Adrenal gland (tissue), 12 donors: Measurements from ENCODE around the gene BBC3. TPM values are rescaled to one million over a fixed set of nuclear protein-coding genes. Genes with fewer than 3 reads are reported as not detected.

Experiments
- DNase-seq, 7 donors: peaks; one replicate each; pipeline ENCODE4 v3.0.0-alpha.2; 2019 to 2020
- H3K27ac ChIP-seq, 5 donors: fragments of 200-600 bp; sonication (generic) in 4 of 5; 1 replicate in 3 of 5; 2 replicates in 2 of 5; pipeline versions ENCODE4 v1.5.1 to v1.8.0; 2016 to 2020; ENCODE audit warnings: mild to moderate bottlenecking in 1 of 5
- H3K27me3 ChIP-seq: fragments of 200-600 bp; 2 replicates; pipeline ENCODE4 v1.8.0; 2021
- H3K36me3 ChIP-seq, 2 donors: fragments of 200-600 bp; replicated peaks in 1 of 2; 1 replicate in 1 of 2; 2 replicates in 1 of 2; pipeline versions ENCODE4 v1.5.1 to v1.8.0; 2018 to 2022
- H3K4me1 ChIP-seq, 2 donors: fragments of 200-600 bp; replicated peaks in 1 of 2; 1 replicate in 1 of 2; 2 replicates in 1 of 2; pipeline versions ENCODE4 v1.5.1 to v1.8.0; 2018 to 2021
- H3K4me3 ChIP-seq, 4 donors: fragments of 200-600 bp; sonication (generic) in 3 of 4; one replicate each; pipeline ENCODE4 v1.5.1; 2016 to 2018
- H3K9me3 ChIP-seq, 3 donors: fragments of 200-600 bp; sonication (generic) in 1 of 3; replicated peaks in 1 of 3; 1 replicate in 2 of 3; 2 replicates in 1 of 3; pipeline versions ENCODE4 v1.5.1 to v1.8.0; 2016 to 2021
- CTCF ChIP-seq, 6 experiments: fragments of 450-650 bp in 4 of 6; fragments of 200-600 bp in 2 of 6; sonication (generic) in 1 of 6; IDR thresholded peaks; 1 replicate in 5 of 6; 2 replicates in 1 of 6; pipeline versions ENCODE4 v1.5.1 to v1.8.0; 2016 to 2021; ENCODE audit warnings: antibody characterized with exemption in 6 of 6, mild to moderate bottlenecking in 2 of 6, moderate library complexity in 1 of 6
- POLR2A ChIP-seq, 2 donors: fragments of 450-650 bp; IDR thresholded peaks; one replicate each; pipeline ENCODE4 v1.6.1; 2017; ENCODE audit warnings: antibody characterized with exemption in 2 of 2, mild to moderate bottlenecking in 2 of 2, moderate library complexity in 1 of 2
- WGBS, 4 donors: extraction: QIAGEN DNeasy Blood & Tissue Kit in 2 of 4; methylation state at CpG; one replicate each; pipeline versions ENCODE4 v1.1.5 to v1.1.7; 2013 to 2017; 5-methylcytosine and 5-hydroxymethylcytosine counted together
- intact Hi-C, 2 donors: fragments of 100-400 bp; cut with DNase I; formaldehyde crosslinking; loops; one replicate each; pipeline versions ENCODE4 v1.14.1 to v1.15.0; 2022 to 2023
- polyA plus RNA-seq, 3 donors: library from polyadenylated mRNA; stranded (reverse); fragments of 200-250 nt in 2 of 3; fragments of 350-450 nt in 1 of 3; fragmentation: Illumina TruSeq in 1 of 3; extraction: RNeasy Lipid Tissue Mini Kit (QIAGEN cat#74804) in 1 of 3; gene quantifications; one replicate each; pipeline ENCODE4 v1.2.3, GENCODE V29; 2013 to 2014
- total RNA-seq, 9 donors: library from RNA; depleted of rRNA in 4 of 9; stranded (reverse); fragments of >200 nt in 4 of 9; fragments of 120-200 nt in 1 of 9; fragmentation: NEBNext Ultra II Directional in 1 of 9; extraction: Animal tissue kit (Norgen Biotek cat#: 25700) in 1 of 9; gene quantifications; one replicate each; pipeline versions ENCODE4 v1.1.0 to v1.2.4, GENCODE V29; 2013 to 2023
- donor health status: healthy with polysubstance abuse.
- donor health status: Bipolar disorder and iron deficiency.
- donor health status: DM: yes; HTN: yes; CAD: no.
- donor health status: DM: no; HTN: no; CAD: no.
- donor health status: DM: no; HTN: no; CAD: no.
- donor health status: DM: yes; HTN: yes; CAD: no.

The BBC3 gene
- total and polyA plus RNA-seq, 12 donors: 0.27 to 17.9 (median 7.5) TPM

DNA sequence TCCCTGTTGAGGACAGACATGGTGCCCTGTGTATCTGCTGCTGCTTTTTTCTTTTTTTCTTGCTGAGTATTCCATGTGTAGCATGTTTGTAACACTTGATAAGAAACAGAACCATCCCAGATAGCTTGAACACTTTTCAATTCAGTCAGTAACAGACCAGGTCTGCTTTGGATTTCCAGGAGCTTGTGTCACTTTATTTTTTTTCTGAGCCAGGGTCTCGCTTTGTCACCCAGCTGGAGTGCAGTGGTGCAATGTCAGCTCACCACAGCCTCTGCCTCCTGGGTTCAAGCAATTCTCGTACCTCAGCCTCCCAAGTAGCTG lies 43.7 kb downstream of the BBC3 start:
- H3K9me3 ChIP-seq: no peaks in the 10 kb centered on the region
- intact Hi-C loops: no loop called here
- peaks cover 0 to 5% of the 10 kb centered on the region in 2 donors for H3K36me3 ChIP-seq
- no peak for TF ChIP-seq CTCF (IDR thresholded peaks at IDR 0.05)
- no peaks in the 10 kb centered on the region for H3K27me3 ChIP-seq
- no peak for DNase-seq
- no peak overlapping the region for H3K4me3 ChIP-seq
- H3K27ac ChIP-seq: no peak overlapping the region
- H3K4me1 ChIP-seq: peaks cover 14 to 23% of the 10 kb centered on the region in 2 donors
- WGBS, 4 donors: 56 to 100% (median 83%) methylated on average over 2 of the region's 2 CpGs

DNA sequence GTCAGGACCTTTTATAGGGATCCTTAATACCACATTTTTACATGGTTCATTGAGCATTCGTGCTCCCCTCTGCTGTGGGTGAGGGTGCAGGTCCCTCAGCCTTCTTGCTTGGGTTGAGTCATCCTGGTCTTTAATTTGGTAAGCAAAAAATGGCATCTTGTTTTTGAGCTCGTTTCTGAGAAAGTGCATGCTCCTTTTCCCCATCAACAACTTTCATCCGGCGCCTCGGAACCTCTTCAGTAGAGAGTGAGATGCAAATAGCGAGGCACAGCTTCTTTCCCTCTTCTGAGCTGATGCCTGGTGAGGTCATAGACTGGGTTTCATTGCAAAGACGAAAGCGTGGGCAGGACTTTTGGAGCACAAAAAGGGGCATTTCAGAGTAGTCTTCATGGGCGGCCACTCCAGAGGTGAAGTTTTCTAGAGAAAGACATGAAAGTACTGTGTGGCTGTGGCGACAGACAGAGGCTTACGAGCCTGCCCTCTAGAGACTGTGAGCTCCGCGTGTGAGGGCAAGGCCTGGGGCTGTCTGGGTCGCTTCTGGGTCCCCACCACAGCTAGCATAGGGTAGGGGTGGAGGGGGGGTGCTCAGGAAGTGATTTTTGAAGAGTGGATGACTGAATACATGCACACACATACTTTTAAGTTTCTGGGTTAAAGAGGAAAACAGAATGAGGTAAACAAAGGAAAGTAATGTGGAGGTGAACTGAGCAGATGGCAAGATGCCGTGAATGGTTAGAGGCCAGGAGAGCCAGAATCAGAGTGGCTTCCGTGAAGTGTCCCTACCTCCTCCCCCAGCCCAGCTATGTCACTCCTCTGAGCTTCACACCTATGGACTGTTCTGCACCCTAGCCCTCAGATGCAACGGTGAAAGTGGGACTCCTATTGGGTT lies 44.3 kb downstream of the BBC3 start:
- peaks cover 0 to 5% of the 10 kb centered on the region in 2 donors for H3K36me3 ChIP-seq
- H3K4me1 ChIP-seq: peaks cover 14 to 23% of the 10 kb centered on the region in 2 donors
- H3K27me3 ChIP-seq: no peaks in the 10 kb centered on the region
- DNase-seq: no peak
- no peaks in the 10 kb centered on the region for H3K9me3 ChIP-seq
- no peak for TF ChIP-seq CTCF (IDR thresholded peaks at IDR 0.05)
- no peak for TF ChIP-seq POLR2A (IDR thresholded peaks at IDR 0.05)
- intact Hi-C loops: no loop called here
- 86 to 91% (median 89%) methylated on average over 17 of the region's 17 CpGs for WGBS, 4 donors
- H3K27ac ChIP-seq: no peak overlapping the region
- H3K4me3 ChIP-seq: no peak overlapping the region

DNA sequence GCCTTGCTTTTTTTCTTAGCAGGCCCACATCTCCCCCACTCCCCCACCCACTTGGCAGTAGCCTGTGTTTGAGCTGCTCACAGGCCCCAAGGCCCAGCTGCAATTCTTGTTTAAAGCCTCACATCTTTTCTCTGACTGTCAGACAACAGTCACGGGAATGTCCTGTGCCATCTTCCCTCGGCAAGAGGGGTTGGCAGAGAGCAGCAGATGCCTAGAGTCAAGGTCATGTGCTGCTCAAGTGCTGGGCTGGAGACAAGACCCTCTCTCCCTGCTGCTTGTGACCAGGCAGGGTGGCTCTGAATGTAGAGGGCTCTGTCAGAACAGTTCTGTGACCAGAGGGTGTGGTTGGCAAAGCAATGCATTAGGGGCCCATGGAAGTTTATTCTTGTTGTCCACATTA lies 47.4 kb downstream of the BBC3 start:
- H3K27ac ChIP-seq: no peak overlapping the region
- no peaks in the 10 kb centered on the region for H3K36me3 ChIP-seq
- no peak overlapping the region for H3K4me3 ChIP-seq
- peaks cover 0 to 3% of the 10 kb centered on the region in 2 donors for H3K4me1 ChIP-seq
- WGBS, 4 donors: 28 to 53% (median 37%) methylated on average over 2 of the region's 2 CpGs
- DNase-seq: no peak
- TF ChIP-seq POLR2A (IDR thresholded peaks at IDR 0.05) (no peak), CTCF (IDR thresholded peaks at IDR 0.05) (no peak)
- intact Hi-C loops: no loop called here
- no peaks in the 10 kb centered on the region for H3K9me3 ChIP-seq
- H3K27me3 ChIP-seq: no peaks in the 10 kb centered on the region

- Histone ChIP-seq H3K4me1 (peaks cover 0 to 17% of the 10 kb centered on the region in 2 donors), H3K4me3 (no peak overlapping the region), H3K27me3 (no peaks in the 10 kb centered on the region), H3K36me3 (no peaks in the 10 kb centered on the region), H3K9me3 (no peaks in the 10 kb centered on the region), H3K27ac (no peak overlapping the region)
- intact Hi-C loops: no loop called here
- DNase-seq: no peak
- TF ChIP-seq POLR2A (IDR thresholded peaks at IDR 0.05) (no peak), CTCF (IDR thresholded peaks at IDR 0.05) (no peak)
- WGBS, 4 donors: 80 to 90% (median 87%) methylated on average over 4 of the region's 4 CpGs
These were observed 51.2 kb downstream of the BBC3 start for GRCh38 chr19:47179653-47180310.
